Stimulated activated CD8-positive, alpha-beta memory T cell treated with anti-CD3 and anti-CD28 coated beads, Interleukin-12 subunit alpha, Interleukin-12 subunit beta, amount 100 ng/mL, for 4 hours (primary cell): ENCODE data around the gene ING3.

ENCODE experiments used
- DNase-seq: peaks from one replicate; pipeline ENCODE4 v3.0.0-alpha.2; 2020; ENCODE audit warnings: low read depth

The ING3 gene

GRCh38 chr7:120950539-120951308 is at the start of gene ING3:
ING3 (plus strand) TSS chr7:120950777; CDS start chr7:120950897, 120 bp downstream.
- peak; percentile 96 for DNase-seq

GRCh38 chr7:120915314-120916105 is 35.1 kb upstream of the ING3 start:
- no peak for DNase-seq

- no peak for DNase-seq
Measured at GRCh38 chr7:120916121-120916520, 34.5 kb upstream of the ING3 start.

GRCh38 chr7:120916538-120916937 is 34.0 kb upstream of the ING3 start:
- no peak for DNase-seq

GRCh38 chr7:120919466-120919865 is 31.1 kb upstream of the ING3 start:
- DNase-seq = no peak

- DNase-seq = no peak
Measured at GRCh38 chr7:120920034-120920433, 30.5 kb upstream of the ING3 start.

GRCh38 chr7:120920591-120921274 is 29.8 kb upstream of the ING3 start:
- DNase-seq = no peak

GRCh38 chr7:120924837-120925236 is 25.7 kb upstream of the ING3 start:
- no peak for DNase-seq

- DNase-seq = no peak
Measured at GRCh38 chr7:120925392-120925791, 25.2 kb upstream of the ING3 start.

GRCh38 chr7:120926943-120927346 is 23.6 kb upstream of the ING3 start:
- DNase-seq = no peak

GRCh38 chr7:120927454-120928103 is 23.0 kb upstream of the ING3 start:
- DNase-seq = no peak

- no peak for DNase-seq
Measured at GRCh38 chr7:120931243-120931642, 19.3 kb upstream of the ING3 start.

GRCh38 chr7:120933475-120933874 is 17.1 kb upstream of the ING3 start:
- no peak for DNase-seq

- DNase-seq = no peak
Measured at GRCh38 chr7:120939345-120939744, 11.2 kb upstream of the ING3 start.

GRCh38 chr7:120941064-120941463 is 9.5 kb upstream of the ING3 start:
- no peak for DNase-seq

- no peak for DNase-seq
Measured at GRCh38 chr7:120941856-120942255, 8.7 kb upstream of the ING3 start.

- DNase-seq = no peak
Measured at GRCh38 chr7:120942861-120943260, 7.7 kb upstream of the ING3 start.

GRCh38 chr7:120944826-120945562 is 5.6 kb upstream of the ING3 start:
- no peak for DNase-seq

GRCh38 chr7:120947980-120948379 is 2.6 kb upstream of the ING3 start:
- DNase-seq = no peak

- no peak for DNase-seq
Measured at GRCh38 chr7:120949393-120949911, 1.1 kb upstream of the ING3 start.

- no peak for DNase-seq
Measured at GRCh38 chr7:120949998-120950538, 509 bp upstream of the ING3 start.
